SIG-M5 (cell line): ENCODE measurements around the gene SPRY4.
"Not testable (repeated sequence)": the region's sequence is repeated elsewhere in the genome, so short reads cannot be mapped to it uniquely, and the experiment has no call there.

Experiments
- DNase-seq: peaks from one replicate; lab custom pipeline; 2025; lab: John Stamatoyannopoulos, UW

Gene SPRY4

GRCh38 chr5:142333749-142334148 is 8.9 kb upstream of the SPRY4 start:
- not testable (repeated sequence) for DNase-seq

GRCh38 chr5:142330444-142330843 is 5.6 kb upstream of the SPRY4 start:
- no peak for DNase-seq

- no peak for DNase-seq
These were observed 5.2 kb upstream of the SPRY4 start for GRCh38 chr5:142330026-142330425.

GRCh38 chr5:142327111-142327842 is 2.5 kb upstream of the SPRY4 start:
- no peak for DNase-seq

DNA sequence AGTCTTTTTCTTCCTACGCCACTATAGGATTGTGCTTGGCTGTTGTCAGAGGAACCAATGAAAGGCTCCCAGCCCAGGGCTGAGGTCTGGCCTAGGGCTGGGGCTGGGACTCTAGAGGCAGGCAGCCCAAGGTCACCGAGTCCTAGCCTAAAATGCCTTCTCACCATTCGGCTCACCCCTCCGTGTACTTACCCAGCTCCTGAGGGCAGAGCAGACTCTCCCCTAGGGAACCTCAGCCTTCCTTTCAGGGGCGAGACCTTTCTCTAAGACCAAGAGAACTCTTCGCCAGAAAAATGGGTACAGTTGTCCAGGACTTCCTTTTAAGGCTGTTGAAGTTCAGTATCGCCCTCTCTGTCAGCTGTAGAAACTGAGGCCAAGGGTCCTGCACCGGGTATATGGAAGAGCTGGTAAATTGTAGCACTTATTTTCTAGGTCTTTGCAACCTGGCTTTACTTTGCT is 1.7 kb upstream of the SPRY4 start:
- no peak for DNase-seq

DNA sequence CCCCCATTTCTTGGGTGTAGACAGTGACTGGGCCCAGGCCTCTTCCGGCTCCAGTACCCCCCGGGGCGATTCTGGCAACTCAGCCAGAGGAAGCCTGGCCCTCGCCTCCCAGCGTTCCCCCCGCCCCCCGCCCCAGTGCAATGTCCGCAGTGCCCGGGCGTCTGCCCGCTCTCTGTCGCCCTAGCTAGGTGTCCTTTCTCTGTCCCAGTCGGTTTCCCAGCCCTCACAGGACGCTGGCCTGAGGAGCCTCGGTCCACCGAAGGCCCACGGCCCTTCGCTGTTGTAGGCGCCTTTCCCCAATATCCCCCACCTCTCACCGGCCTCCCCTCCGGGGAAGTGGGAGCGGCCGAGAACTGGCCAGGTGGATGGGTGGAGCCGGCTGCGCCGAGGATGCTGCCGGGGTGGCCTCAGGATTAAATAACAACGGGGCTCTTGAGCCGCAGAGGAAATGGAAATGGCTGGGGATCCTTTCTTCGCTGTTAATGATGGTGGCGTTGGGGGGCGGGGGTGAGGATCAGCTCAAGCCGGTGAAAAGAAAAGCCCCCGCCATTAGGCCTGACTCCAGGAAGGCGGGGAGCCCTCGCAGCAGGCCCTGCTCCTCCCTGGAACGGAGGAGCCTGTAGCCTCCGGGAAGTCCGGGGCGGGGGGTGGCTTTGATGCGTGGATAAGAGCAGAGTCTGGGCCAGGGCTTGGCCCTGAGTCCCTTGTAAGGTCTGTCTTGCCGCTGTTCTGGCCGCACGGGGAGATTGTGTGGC is 1.1 kb upstream of the SPRY4 start:
- DNase-seq: no peak

GRCh38 chr5:142324136-142324870 is 518 bp downstream of the SPRY4 start:
- peak; percentile 61 for DNase-seq

GRCh38 chr5:142323480-142324135 is 1.2 kb downstream of the SPRY4 start:
- peak; percentile 11 for DNase-seq

GRCh38 chr5:142322747-142323479 is 1.9 kb downstream of the SPRY4 start:
- no peak for DNase-seq

DNA sequence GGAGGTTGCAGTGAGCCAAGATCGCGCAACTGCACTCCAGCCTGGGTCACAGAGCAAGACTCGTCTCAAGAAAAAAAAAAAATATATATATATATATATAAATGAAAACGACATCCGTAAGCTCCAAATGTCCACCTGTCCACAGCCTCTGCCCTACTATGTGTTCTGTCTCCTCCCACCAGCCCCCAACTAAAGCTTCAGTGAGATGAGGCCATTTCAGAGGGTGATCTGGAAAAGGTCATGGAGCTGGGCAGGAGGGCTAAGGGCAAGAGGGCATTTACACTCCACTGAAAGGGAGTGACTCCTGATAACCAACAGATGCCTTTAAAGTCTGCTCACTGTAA is 2.4 kb downstream of the SPRY4 start:
- no peak for DNase-seq

- DNase-seq: no peak
These were observed 3.8 kb downstream of the SPRY4 start for GRCh38 chr5:142320851-142321560.

DNA sequence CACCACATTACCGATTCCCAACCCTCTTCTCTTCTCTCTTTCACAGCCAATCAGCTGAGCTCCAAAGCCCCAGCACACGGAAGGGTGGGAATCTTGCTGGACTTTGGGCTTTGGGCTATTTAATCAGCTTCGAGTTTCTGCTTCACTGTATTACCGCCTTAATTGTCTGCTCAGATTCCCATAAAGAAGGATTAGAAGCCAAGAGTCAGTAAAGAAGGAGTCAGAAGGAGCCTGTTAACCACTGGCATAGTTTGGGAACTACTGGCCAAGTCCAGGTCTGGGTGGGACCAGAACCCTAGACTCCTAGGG is 4.4 kb downstream of the SPRY4 start:
- no peak for DNase-seq

GRCh38 chr5:142319560-142320429 is 5.0 kb downstream of the SPRY4 start:
- no peak for DNase-seq

DNA sequence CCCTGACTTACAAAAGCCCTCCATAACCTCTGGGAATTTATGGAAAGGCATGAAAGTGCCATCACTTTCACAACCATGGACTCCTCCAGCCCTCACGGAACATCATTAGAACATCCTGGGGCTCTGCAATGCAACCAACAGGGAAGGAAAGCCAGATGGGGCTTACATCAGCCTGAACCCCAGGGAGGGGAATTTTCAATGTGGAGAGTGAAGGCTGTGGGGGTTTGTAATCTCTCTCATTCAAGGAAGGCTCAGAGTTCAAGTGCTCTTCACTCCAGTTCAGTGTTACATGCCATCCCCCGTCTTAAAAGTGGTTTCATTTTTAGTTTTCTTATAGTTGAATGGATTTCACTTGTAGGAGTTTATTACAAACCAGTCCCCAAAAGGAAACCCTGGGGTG is 5.7 kb downstream of the SPRY4 start:
- no peak for DNase-seq

DNA sequence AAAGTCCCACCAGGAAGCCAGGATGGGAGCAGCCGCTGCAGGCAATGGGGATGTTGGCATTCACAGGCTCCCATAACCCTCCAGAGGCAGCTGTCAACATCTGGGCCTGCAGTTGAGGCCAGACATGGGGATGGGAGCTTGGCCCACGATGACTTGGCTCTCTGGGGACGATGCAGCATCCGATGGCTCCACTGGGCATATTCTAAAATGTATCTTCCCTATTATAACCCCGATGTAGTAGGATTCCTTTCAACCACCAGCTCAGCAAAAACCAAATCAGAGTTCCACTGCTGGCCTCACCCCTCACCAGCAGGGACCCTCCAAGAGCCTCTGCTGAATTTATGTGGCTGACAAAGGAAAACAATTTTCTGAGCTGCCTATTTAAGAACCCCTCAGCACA is 7.1 kb downstream of the SPRY4 start:
- no peak for DNase-seq

- DNase-seq: no peak
These were observed 7.6 kb downstream of the SPRY4 start for GRCh38 chr5:142317173-142317572.

GRCh38 chr5:142316681-142317080 is 8.1 kb downstream of the SPRY4 start:
- DNase-seq: no peak

DNA sequence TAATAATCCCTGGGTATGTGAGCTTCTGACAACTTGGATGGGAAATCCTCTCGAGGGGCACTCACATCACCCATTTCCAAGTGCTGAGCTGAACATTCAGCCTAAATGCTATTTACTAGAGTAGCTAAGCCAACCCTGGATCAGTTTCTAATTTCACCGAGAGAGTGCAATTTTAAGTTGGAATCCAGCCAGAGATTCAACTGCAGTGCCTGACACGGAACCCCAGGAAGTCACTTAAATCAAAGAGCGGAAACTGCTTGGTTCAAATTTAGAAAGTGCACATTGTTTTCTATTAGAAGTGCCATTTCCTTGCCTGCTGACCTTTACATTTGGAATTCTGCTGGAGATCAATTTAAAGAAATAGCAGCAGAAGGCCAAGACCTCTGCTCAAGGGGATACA is 8.8 kb downstream of the SPRY4 start:
- no peak for DNase-seq

GRCh38 chr5:142315096-142315900 is 9.5 kb downstream of the SPRY4 start:
- no peak for DNase-seq
